ENCODE data around the gene CDC14C. TPM values are rescaled to one million over a fixed set of nuclear protein-coding genes. Genes with fewer than 3 reads are reported as not detected.
A peak's percentile ranks its signal among the peaks of the same experiment; 100 is the strongest.

CDC14C gene
- total RNA-seq, 1 experiment from 2014 or later: not detected

DNA sequence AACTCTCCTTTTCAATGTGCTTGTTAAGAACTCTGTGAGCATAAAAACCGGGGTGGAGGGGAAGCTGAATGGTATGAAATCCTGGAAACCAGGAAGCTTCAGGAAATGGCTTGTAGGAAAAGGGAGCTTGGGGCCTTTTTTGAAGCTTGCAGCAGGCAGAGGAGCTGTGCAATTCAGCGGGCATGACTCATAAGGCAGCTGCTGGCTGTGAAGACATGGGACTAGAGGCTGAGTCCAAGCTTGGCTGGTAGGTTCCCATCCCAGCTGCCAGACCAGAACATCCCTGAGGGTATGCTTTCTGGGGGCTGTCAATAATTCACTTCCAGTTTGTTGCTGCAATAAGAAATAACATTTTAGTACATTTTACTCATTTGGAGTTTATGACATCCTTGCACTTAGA, 36.8 kb upstream of the CDC14C start:
- in situ Hi-C loops (cut with HindIII; ENCODE audit: low pct_unique_long_range_greater_than_20kb, low sequenced_read_pairs) (no loop called here), intact Hi-C loops (cut with micrococcal nuclease; ENCODE audit: unreplicated experiment) (no loop called here)
- ATAC-seq (peak; percentile 78; the same call in 1 of the 2 replicates), DNase-seq (ENCODE audit: low read depth, low spot score) (no peak)
- Histone ChIP-seq H3K36me3 (ENCODE audit: control insufficient read depth, insufficient read depth, low read length) (no peaks in the 10 kb centered on the region), H3K4me3 (ENCODE audit: low read depth in 2 of 2, low read length in 2 of 2) (no peak overlapping the region), H3K27ac (ENCODE audit: low read length) (no peak overlapping the region), H3K9me3 (ENCODE audit: control insufficient read depth, insufficient read depth, low read depth, low read length) (peaks cover 14% of the 10 kb centered on the region; the same call in 1 of the 2 replicates), H3K27me3 (ENCODE audit: control insufficient read depth, insufficient read depth, low read length) (no peaks in the 10 kb centered on the region), H3K4me1 (ENCODE audit: control insufficient read depth, insufficient read depth, low read length) (no peaks in the 10 kb centered on the region)
- ChIA-PET POLR2A (no interaction called here), CTCF (no interaction called here)
- no TSS peak for BruUV-seq (replicated peaks)
- TF ChIP-seq REST (IDR thresholded peaks at IDR 0.05; ENCODE audit: insufficient read depth in 1 of 2, low read depth in 2 of 2, low read length in 1 of 2): no peak
- TF ChIP-seq, protein P1, sequence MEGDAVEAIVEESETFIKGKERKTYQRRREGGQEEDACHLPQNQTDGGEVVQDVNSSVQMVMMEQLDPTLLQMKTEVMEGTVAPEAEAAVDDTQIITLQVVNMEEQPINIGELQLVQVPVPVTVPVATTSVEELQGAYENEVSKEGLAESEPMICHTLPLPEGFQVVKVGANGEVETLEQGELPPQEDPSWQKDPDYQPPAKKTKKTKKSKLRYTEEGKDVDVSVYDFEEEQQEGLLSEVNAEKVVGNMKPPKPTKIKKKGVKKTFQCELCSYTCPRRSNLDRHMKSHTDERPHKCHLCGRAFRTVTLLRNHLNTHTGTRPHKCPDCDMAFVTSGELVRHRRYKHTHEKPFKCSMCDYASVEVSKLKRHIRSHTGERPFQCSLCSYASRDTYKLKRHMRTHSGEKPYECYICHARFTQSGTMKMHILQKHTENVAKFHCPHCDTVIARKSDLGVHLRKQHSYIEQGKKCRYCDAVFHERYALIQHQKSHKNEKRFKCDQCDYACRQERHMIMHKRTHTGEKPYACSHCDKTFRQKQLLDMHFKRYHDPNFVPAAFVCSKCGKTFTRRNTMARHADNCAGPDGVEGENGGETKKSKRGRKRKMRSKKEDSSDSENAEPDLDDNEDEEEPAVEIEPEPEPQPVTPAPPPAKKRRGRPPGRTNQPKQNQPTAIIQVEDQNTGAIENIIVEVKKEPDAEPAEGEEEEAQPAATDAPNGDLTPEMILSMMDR (IDR thresholded peaks at IDR 0.05): no peak

DNA sequence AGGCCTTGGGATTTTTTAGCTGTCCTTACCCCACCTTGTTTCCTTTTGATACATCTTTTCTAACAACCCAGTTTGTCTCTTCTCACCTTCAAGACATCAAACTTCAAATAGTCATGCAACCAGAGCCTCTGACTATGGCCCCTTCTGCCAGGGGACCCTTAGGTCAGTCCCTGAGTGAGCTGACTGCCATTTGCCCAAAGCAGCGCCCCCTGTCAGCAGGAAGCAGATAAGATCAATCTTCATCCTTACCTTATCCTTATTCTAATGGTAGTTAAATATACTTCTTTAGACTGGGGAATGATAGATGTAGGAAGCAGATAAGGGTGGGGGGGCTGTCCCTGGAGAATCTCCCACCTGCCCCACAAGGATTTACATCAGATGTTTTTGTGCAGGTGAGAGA, 29.8 kb upstream of the CDC14C start:
- H3K4me3 ChIP-seq (ENCODE audit: low read depth in 2 of 2, low read length in 2 of 2): no peak overlapping the region
- no peaks in the 10 kb centered on the region for H3K4me1 ChIP-seq (ENCODE audit: control insufficient read depth, insufficient read depth, low read length)
- ChIA-PET CTCF (no interaction called here), POLR2A (no interaction called here)
- ATAC-seq (no peak), DNase-seq (ENCODE audit: low read depth, low spot score) (no peak)
- TF ChIP-seq REST (IDR thresholded peaks at IDR 0.05; ENCODE audit: insufficient read depth in 1 of 2, low read depth in 2 of 2, low read length in 1 of 2) (no peak), POLR2AphosphoS5 (IDR thresholded peaks at IDR 0.05; ENCODE audit: low read depth, low read length) (no peak), SIN3A (IDR thresholded peaks at IDR 0.05; ENCODE audit: borderline replicate concordance, insufficient read depth, low read depth, low read length) (no peak), TCF7L2 (IDR thresholded peaks at IDR 0.05; ENCODE audit: low read depth, low read length) (no peak)
- TF ChIP-seq, protein P1 (IDR thresholded peaks at IDR 0.05): no peak
- no TSS peak for BruUV-seq (replicated peaks)
- intact Hi-C loops (cut with micrococcal nuclease; ENCODE audit: unreplicated experiment): no loop called here
- no peaks in the 10 kb centered on the region for H3K27me3 ChIP-seq (ENCODE audit: control insufficient read depth, insufficient read depth, low read length)
- H3K36me3 ChIP-seq (ENCODE audit: control insufficient read depth, insufficient read depth, low read length): no peaks in the 10 kb centered on the region
- no peak overlapping the region for H3K27ac ChIP-seq (ENCODE audit: low read length)
- in situ Hi-C loops (cut with HindIII; ENCODE audit: low pct_unique_long_range_greater_than_20kb, low sequenced_read_pairs): no loop called here
- peaks cover 14% of the 10 kb centered on the region; the same call in 1 of the 2 replicates for H3K9me3 ChIP-seq (ENCODE audit: control insufficient read depth, insufficient read depth, low read depth, low read length)
